ENCODE results near the gene RAPGEF1.

The RAPGEF1 gene

DNA sequence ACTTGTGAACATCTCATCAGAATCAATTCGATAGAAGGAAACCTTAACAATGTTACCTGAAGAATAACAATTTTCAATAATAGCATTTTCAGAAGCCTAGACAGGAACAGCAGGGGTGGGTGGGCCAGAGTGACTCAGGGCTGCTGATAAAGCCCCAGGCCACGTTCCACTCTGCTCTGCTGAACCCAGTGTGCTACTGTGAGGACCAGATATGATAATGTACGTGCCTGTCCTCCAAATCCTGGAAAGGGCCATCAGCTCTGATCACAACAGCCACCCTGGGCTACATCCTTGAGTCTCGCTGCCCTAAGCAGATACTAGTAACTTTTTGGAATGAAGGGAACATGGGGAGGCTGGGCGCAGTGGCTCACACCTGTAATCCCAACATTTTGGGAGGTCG lies 103.3 kb downstream of the RAPGEF1 start:
- Histone ChIP-seq H3K9ac (ENCODE audit: low read length) (no peak overlapping the region), H3K4me3 (ENCODE audit: low read length) (no peak overlapping the region), H3K27me3 (ENCODE audit: insufficient read depth, low read length, poor library complexity) (no peaks in the 10 kb centered on the region), H3K56ac (ENCODE audit: low read length) (no peak overlapping the region), H2AK5ac (ENCODE audit: low read length) (no peak overlapping the region), H3K79me2 (ENCODE audit: control insufficient read depth, insufficient read depth, low read length) (no peaks in the 10 kb centered on the region), H3K36me3 (ENCODE audit: control insufficient read depth, insufficient read depth, low read length) (no peaks in the 10 kb centered on the region), H3K4me2 (ENCODE audit: low read length) (no peak overlapping the region), H3K23ac (ENCODE audit: low read length) (no peak overlapping the region), H2BK15ac (replicated peaks; ENCODE audit: low read depth) (no peak overlapping the region), H2BK5ac (ENCODE audit: low read length) (no peak overlapping the region), H3K4ac (ENCODE audit: low read depth, low read length) (no peak overlapping the region), H3K18ac (ENCODE audit: low read length) (no peak overlapping the region), H3K4me1 (ENCODE audit: control insufficient read depth, low read depth, low read length) (peaks cover 2% of the 10 kb centered on the region), H3K27ac (ENCODE audit: low read depth, low read length) (no peak overlapping the region), H3K79me1 (ENCODE audit: low read length) (peaks cover 2% of the 10 kb centered on the region), H4K5ac (ENCODE audit: low read length) (no peak overlapping the region), H2BK120ac (ENCODE audit: low read depth, low read length) (no peak overlapping the region), H4K8ac (ENCODE audit: low read depth, low read length) (no peak overlapping the region)
- WGBS (ENCODE audit: extremely low coverage, insufficient coverage, low lambda C conversion rate) = no CpG with 5 or more reads among the region's 6 CpGs
- DNase-seq = no peak

DNA sequence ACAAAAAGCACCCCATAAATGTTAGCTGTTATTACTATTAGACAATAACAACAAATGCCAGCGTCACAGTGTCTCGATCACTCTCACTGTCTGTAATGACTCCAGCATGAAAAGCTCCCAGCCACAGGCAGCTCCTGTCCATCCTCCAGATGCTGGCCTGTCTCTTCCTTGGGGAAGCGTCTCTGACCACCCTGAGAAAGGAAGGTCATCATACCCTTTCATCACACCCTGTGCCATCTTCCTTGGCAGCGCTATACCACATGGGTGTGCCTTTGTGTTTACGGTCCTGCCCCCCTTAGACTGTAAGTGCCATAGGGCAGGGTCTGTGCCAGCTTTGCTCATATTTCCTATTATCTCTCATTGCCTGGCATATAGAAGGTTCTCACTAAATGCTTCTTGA lies 104.0 kb downstream of the RAPGEF1 start:
- no peak for DNase-seq
- Histone ChIP-seq H3K4me3 (ENCODE audit: low read length) (no peak overlapping the region), H2BK5ac (ENCODE audit: low read length) (no peak overlapping the region), H3K4ac (ENCODE audit: low read depth, low read length) (no peak overlapping the region), H4K8ac (ENCODE audit: low read depth, low read length) (no peak overlapping the region), H3K9ac (ENCODE audit: low read length) (no peak overlapping the region), H3K23ac (ENCODE audit: low read length) (no peak overlapping the region), H2BK120ac (ENCODE audit: low read depth, low read length) (no peak overlapping the region), H4K5ac (ENCODE audit: low read length) (no peak overlapping the region), H2AK5ac (ENCODE audit: low read length) (no peak overlapping the region), H3K79me1 (ENCODE audit: low read length) (peaks cover 3% of the 10 kb centered on the region), H3K56ac (ENCODE audit: low read length) (no peak overlapping the region), H3K79me2 (ENCODE audit: control insufficient read depth, insufficient read depth, low read length) (no peaks in the 10 kb centered on the region), H3K4me1 (ENCODE audit: control insufficient read depth, low read depth, low read length) (peaks cover 5% of the 10 kb centered on the region), H3K4me2 (ENCODE audit: low read length) (no peak overlapping the region), H3K27me3 (ENCODE audit: insufficient read depth, low read length, poor library complexity) (no peaks in the 10 kb centered on the region), H3K36me3 (ENCODE audit: control insufficient read depth, insufficient read depth, low read length) (no peaks in the 10 kb centered on the region), H2BK15ac (replicated peaks; ENCODE audit: low read depth) (no peak overlapping the region), H3K18ac (ENCODE audit: low read length) (no peak overlapping the region), H3K27ac (ENCODE audit: low read depth, low read length) (no peak overlapping the region)
- no CpG with 5 or more reads among the region's 5 CpGs for WGBS (ENCODE audit: extremely low coverage, insufficient coverage, low lambda C conversion rate)

- no peak overlapping the region for H2BK5ac ChIP-seq (ENCODE audit: low read length)
- no peak overlapping the region for H2BK120ac ChIP-seq (ENCODE audit: low read depth, low read length)
- H3K4me2 ChIP-seq (ENCODE audit: low read length) = no peak overlapping the region
- H3K4me3 ChIP-seq (ENCODE audit: low read length) = no peak overlapping the region
- H4K5ac ChIP-seq (ENCODE audit: low read length) = no peak overlapping the region
- no peak overlapping the region for H2AK5ac ChIP-seq (ENCODE audit: low read length)
- peak overlapping the region; percentile 57 for H3K56ac ChIP-seq (ENCODE audit: low read length)
- H4K8ac ChIP-seq (ENCODE audit: low read depth, low read length) = no peak overlapping the region
- peaks cover 3% of the 10 kb centered on the region for H3K79me1 ChIP-seq (ENCODE audit: low read length)
- no peaks in the 10 kb centered on the region for H3K36me3 ChIP-seq (ENCODE audit: control insufficient read depth, insufficient read depth, low read length)
- no peak overlapping the region for H3K27ac ChIP-seq (ENCODE audit: low read depth, low read length)
- H3K18ac ChIP-seq (ENCODE audit: low read length) = no peak overlapping the region
- no peak overlapping the region for H3K9ac ChIP-seq (ENCODE audit: low read length)
- no CpG with 5 or more reads among the region's 6 CpGs for WGBS (ENCODE audit: extremely low coverage, insufficient coverage, low lambda C conversion rate)
- H3K4ac ChIP-seq (ENCODE audit: low read depth, low read length) = no peak overlapping the region
- H2BK15ac ChIP-seq (replicated peaks; ENCODE audit: low read depth) = no peak overlapping the region
- DNase-seq = peak; percentile 90
- no peak overlapping the region for H3K23ac ChIP-seq (ENCODE audit: low read length)
- no peaks in the 10 kb centered on the region for H3K79me2 ChIP-seq (ENCODE audit: control insufficient read depth, insufficient read depth, low read length)
- H3K27me3 ChIP-seq (ENCODE audit: insufficient read depth, low read length, poor library complexity) = no peaks in the 10 kb centered on the region
- peaks cover 5% of the 10 kb centered on the region for H3K4me1 ChIP-seq (ENCODE audit: control insufficient read depth, low read depth, low read length)
Observed at GRCh38 chr9:131635285-131635684, 104.6 kb downstream of the RAPGEF1 start.

DNA sequence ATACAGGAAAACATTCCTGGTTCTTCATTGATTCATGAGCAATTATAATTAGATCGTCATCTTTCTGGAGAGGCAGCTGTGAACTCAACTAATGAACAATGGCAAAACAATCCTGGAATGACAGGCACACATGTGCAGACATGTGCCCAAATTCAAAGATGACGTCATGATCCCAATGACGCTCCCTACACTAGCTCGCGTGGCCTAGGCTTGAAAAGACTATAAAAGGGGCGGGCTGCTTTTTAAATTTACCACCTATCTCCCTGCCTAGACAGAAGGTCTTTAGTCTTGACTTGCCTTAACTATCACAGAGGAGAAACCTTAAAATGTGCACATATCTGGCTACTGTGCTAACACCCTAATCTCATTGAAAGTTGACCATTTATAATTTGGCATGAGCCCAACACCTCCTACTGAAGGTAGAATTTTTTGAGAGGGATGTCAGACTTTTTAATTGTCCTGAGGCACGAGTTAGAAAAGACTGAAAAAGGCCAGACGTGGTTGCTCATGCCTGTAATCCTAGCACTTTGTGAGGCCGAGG lies 106.3 kb downstream of the RAPGEF1 start:
- Histone ChIP-seq H3K27ac (ENCODE audit: low read depth, low read length) (no peak overlapping the region), H3K4me2 (ENCODE audit: low read length) (no peak overlapping the region), H2BK120ac (ENCODE audit: low read depth, low read length) (no peak overlapping the region), H3K56ac (ENCODE audit: low read length) (no peak overlapping the region), H3K79me2 (ENCODE audit: control insufficient read depth, insufficient read depth, low read length) (no peaks in the 10 kb centered on the region), H2BK5ac (ENCODE audit: low read length) (no peak overlapping the region), H3K36me3 (ENCODE audit: control insufficient read depth, insufficient read depth, low read length) (no peaks in the 10 kb centered on the region), H3K4ac (ENCODE audit: low read depth, low read length) (no peak overlapping the region), H2AK5ac (ENCODE audit: low read length) (no peak overlapping the region), H3K9ac (ENCODE audit: low read length) (no peak overlapping the region), H4K5ac (ENCODE audit: low read length) (no peak overlapping the region), H2BK15ac (replicated peaks; ENCODE audit: low read depth) (no peak overlapping the region), H3K79me1 (ENCODE audit: low read length) (peaks cover 3% of the 10 kb centered on the region), H3K23ac (ENCODE audit: low read length) (no peak overlapping the region), H3K4me1 (ENCODE audit: control insufficient read depth, low read depth, low read length) (peaks cover 5% of the 10 kb centered on the region), H3K4me3 (ENCODE audit: low read length) (no peak overlapping the region), H3K18ac (ENCODE audit: low read length) (no peak overlapping the region), H4K8ac (ENCODE audit: low read depth, low read length) (no peak overlapping the region), H3K27me3 (ENCODE audit: insufficient read depth, low read length, poor library complexity) (no peaks in the 10 kb centered on the region)
- no CpG with 5 or more reads among the region's 9 CpGs for WGBS (ENCODE audit: extremely low coverage, insufficient coverage, low lambda C conversion rate)
- no peak for DNase-seq

DNA sequence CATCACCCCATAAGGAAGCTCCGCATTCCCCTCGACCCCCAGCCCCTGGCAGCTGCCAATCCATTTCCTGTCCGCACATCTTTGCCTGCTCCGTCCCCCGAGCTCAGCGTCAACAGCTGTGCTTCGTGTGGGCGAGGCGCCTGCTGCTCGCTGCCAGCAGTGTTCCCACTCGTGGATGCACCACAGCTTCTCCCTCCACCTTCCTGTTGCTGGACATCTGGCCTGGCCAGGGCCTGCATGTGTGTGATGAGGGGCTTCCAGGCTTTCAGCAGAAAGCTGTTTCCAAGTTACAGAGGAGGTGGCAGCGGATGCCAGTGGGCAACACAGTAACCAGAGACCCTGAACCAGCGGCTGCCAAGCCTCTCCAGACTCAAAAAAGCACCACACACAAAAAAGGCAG lies 108.6 kb downstream of the RAPGEF1 start:
- Histone ChIP-seq H3K4me1 (ENCODE audit: control insufficient read depth, low read depth, low read length) (peaks cover 5% of the 10 kb centered on the region), H2AK5ac (ENCODE audit: low read length) (no peak overlapping the region), H3K79me1 (ENCODE audit: low read length) (peaks cover 1% of the 10 kb centered on the region), H3K27me3 (ENCODE audit: insufficient read depth, low read length, poor library complexity) (no peaks in the 10 kb centered on the region), H3K23ac (ENCODE audit: low read length) (no peak overlapping the region), H3K9ac (ENCODE audit: low read length) (no peak overlapping the region), H3K79me2 (ENCODE audit: control insufficient read depth, insufficient read depth, low read length) (no peaks in the 10 kb centered on the region), H3K27ac (ENCODE audit: low read depth, low read length) (no peak overlapping the region), H3K4ac (ENCODE audit: low read depth, low read length) (no peak overlapping the region), H3K4me2 (ENCODE audit: low read length) (no peak overlapping the region), H2BK5ac (ENCODE audit: low read length) (no peak overlapping the region), H2BK15ac (replicated peaks; ENCODE audit: low read depth) (no peak overlapping the region), H3K18ac (ENCODE audit: low read length) (no peak overlapping the region), H4K8ac (ENCODE audit: low read depth, low read length) (no peak overlapping the region), H3K36me3 (ENCODE audit: control insufficient read depth, insufficient read depth, low read length) (no peaks in the 10 kb centered on the region), H3K4me3 (ENCODE audit: low read length) (no peak overlapping the region), H3K56ac (ENCODE audit: low read length) (peak overlapping the region; percentile 56), H2BK120ac (ENCODE audit: low read depth, low read length) (no peak overlapping the region), H4K5ac (ENCODE audit: low read length) (no peak overlapping the region)
- DNase-seq = no peak
- WGBS (ENCODE audit: extremely low coverage, insufficient coverage, low lambda C conversion rate) = no CpG with 5 or more reads among the region's 13 CpGs

DNA sequence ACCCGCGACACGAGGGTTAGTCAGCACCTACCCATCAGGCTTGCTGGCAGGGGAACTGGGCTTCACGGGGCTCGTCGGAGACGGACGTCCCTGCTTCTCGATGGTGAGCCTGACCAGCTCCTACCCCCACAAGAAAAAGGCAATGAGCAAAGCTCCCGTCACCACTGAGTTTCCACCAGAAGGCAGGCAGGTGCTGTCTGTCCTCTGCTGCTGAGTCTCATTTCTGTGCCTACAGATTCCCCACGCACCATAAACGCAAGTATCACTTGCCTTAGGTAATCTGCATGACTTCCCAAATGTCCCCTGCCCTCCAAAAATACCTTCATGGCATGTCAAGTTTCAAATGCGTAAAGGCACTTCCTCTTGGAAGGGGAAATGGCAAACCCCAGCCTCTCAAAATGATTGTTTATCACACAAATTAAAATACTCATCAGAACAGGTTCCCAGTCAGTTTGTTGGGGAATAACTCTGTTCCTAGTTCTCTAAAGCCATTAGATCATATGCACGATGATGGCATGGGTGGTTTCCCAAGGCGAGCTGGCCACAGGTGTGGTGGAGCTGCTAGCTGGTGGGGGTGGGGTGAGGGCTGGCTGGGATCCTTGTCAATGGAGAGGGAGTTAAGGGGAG lies 109.6 kb downstream of the RAPGEF1 start:
- no peak overlapping the region for H2AK5ac ChIP-seq (ENCODE audit: low read length)
- H3K18ac ChIP-seq (ENCODE audit: low read length) = no peak overlapping the region
- WGBS (ENCODE audit: extremely low coverage, insufficient coverage, low lambda C conversion rate) = no CpG with 5 or more reads among the region's 15 CpGs
- H2BK15ac ChIP-seq (replicated peaks; ENCODE audit: low read depth) = no peak overlapping the region
- H3K36me3 ChIP-seq (ENCODE audit: control insufficient read depth, insufficient read depth, low read length) = no peaks in the 10 kb centered on the region
- H2BK120ac ChIP-seq (ENCODE audit: low read depth, low read length) = no peak overlapping the region
- H4K8ac ChIP-seq (ENCODE audit: low read depth, low read length) = no peak overlapping the region
- no peak overlapping the region for H2BK5ac ChIP-seq (ENCODE audit: low read length)
- H3K9ac ChIP-seq (ENCODE audit: low read length) = no peak overlapping the region
- DNase-seq = no peak
- no peak overlapping the region for H3K4me2 ChIP-seq (ENCODE audit: low read length)
- no peak overlapping the region for H3K56ac ChIP-seq (ENCODE audit: low read length)
- no peak overlapping the region for H3K23ac ChIP-seq (ENCODE audit: low read length)
- no peak overlapping the region for H3K27ac ChIP-seq (ENCODE audit: low read depth, low read length)
- H3K4me1 ChIP-seq (ENCODE audit: control insufficient read depth, low read depth, low read length) = peaks cover 3% of the 10 kb centered on the region
- H3K4me3 ChIP-seq (ENCODE audit: low read length) = no peak overlapping the region
- H3K79me1 ChIP-seq (ENCODE audit: low read length) = peaks cover 1% of the 10 kb centered on the region
- H4K5ac ChIP-seq (ENCODE audit: low read length) = no peak overlapping the region
- H3K79me2 ChIP-seq (ENCODE audit: control insufficient read depth, insufficient read depth, low read length) = no peaks in the 10 kb centered on the region
- no peaks in the 10 kb centered on the region for H3K27me3 ChIP-seq (ENCODE audit: insufficient read depth, low read length, poor library complexity)
- no peak overlapping the region for H3K4ac ChIP-seq (ENCODE audit: low read depth, low read length)
